Globus pallidus (tissue), 1 donor: ENCODE measurements around the gene ACTN4.
"Not testable (repeated sequence)": the region's sequence is repeated elsewhere in the genome, so short reads cannot be mapped to it uniquely, and the experiment has no call there.

ENCODE experiments used
- DNase-seq: peaks from one replicate; pipeline ENCODE4 v3.0.0-alpha.2; 2015; ENCODE audit warnings: low spot score

Gene ACTN4

DNA sequence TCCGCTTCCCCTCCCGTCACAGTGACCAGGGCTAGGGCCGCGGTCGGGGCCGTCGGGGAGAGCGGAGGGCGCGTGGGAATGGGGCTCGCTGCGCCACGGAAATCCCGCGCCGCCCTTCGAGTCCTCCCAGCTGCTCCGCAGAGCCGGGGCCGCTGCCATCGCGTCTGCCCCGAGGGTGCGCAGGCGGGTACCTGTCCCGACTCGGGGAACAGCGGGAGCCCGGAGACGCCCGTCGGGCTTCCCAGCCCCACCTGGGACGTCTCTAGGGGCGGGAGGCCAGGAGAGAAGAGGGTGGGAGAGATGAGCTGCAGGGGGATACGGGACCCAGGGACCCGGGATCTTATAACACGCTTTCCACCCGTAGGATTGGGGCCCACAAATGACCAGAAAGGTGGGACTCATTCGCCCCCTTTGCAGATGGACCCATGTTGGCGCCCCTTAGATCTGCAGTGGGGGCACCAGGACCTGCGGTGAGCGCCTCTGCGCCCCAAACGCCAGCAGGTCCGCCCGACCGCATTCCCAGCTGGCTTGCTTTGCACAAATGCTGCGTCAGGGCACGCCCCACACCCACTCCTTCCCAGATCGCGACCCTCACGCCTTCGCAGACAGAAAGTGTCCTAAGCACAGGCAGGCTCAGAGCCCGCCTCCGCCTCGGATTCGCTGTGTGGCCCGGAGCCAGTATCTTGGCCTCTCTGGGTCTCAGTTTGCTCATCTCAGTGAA lies 122.9 kb downstream of the ACTN4 start:
- not testable (repeated sequence) for DNase-seq

DNA sequence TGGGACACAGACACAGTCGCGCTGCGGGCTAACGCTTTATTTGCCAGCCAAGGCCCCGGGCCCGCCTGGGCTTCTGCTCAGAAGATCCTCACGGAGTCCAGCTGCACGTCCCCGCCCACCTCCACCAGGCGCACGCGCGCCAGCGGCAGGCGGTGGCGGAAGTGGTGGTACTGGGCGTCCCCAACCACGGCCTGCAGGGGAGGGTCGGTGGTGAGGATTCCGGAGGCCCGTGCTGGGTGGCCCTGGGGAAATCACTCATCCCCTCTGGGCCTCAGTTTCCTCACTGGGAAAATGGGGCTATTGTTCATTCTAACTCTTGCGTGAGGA lies 123.5 kb downstream of the ACTN4 start:
- not testable (repeated sequence) for DNase-seq

DNA sequence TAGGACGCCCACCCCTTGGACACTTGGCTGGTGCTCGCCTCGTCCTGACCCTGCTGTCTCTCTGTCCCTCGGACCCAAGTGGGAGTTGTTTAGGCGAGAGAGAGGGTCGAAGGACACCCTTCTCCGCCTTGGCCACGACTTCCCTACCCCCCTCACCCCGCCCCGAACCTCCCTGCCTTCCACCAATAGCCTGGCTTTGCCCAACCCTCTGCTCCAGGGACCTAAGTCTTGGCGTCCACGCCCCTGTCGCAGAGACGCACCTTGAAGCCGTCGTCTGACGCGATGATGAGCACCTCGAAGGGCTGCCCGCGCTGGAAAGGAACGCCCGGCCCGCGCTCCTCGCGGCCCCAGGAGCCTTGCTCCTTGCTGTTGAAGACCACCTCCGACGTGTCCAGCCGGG lies 124.1 kb downstream of the ACTN4 start:
- not testable (repeated sequence) for DNase-seq

DNA sequence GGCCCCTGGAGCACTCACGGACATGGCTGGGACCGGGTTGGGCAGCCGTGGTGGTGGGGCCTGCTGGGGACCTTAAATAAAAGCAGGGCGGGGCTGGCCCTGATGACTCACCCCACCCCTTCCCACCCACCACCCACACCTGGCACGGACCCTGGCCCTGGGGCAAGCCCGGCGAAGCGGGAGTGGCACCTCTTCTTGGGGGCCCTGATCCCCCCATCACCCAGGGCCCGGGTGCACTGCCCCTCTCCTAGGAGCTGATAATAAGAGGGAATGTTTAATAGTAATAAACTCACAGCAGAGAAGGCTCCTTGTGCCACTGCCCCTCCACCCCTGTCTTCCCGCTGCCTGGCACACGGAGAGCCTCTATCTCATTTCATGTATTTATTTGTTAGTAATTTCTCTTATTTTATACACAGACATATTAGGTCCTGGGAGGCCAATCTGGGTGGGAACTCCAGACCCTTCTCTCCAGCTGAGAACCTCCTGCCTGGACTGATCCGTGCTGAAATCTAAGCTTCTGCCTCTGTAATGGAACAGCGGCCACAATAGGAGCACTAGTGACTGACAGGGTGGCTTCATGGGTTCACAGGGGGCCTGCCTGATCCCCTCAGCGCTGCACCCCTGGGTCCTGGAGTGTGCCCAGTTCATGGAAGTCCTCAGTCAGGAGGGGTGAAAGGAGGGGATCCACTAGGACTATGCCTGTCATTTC lies 126.2 kb downstream of the ACTN4 start, which contains the start of gene LGALS7:
TSS of gene LGALS7 (minus strand) at position 49 of the 709 bp plus-strand sequence. CDS start at position 24, 25 bp downstream.
- DNase-seq, result no peak

DNA sequence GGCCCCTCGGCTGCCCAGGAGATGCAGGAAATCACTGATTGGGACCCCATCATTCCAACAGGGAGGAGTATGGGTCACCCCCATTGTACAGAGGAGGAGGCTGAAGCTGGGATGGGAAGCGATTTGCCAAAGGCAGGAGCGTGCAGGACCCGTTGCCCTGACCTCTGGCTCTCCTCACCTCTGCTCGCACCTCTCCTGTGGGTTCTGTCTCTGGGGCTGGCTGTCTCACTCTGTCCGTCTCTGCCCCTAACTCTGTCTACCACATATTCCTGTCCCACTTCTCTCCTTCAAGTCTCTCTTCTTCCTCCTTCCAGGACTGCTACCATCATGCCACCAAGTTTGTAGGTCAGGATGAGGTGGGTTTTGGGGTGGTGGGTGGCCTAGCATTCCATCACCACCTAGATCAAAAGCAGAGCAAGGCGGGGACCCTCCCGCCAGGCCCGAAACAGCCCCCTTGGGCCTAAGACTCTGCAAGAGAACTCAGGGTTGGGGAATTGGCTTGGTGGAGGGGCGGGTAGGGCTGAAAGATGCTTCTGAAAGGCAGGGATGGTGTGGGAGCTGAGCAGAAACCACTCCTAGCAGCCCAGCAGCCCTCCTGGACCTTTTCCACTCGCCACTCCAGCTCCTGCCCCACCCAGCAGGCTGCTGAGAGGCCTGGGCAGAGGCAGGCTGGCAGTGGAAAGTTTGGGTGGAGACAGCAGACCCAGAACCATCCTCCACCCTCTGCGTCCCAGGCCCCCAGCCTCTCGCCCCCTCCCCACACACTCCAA lies 126.9 kb downstream of the ACTN4 start:
- no peak for DNase-seq

DNA sequence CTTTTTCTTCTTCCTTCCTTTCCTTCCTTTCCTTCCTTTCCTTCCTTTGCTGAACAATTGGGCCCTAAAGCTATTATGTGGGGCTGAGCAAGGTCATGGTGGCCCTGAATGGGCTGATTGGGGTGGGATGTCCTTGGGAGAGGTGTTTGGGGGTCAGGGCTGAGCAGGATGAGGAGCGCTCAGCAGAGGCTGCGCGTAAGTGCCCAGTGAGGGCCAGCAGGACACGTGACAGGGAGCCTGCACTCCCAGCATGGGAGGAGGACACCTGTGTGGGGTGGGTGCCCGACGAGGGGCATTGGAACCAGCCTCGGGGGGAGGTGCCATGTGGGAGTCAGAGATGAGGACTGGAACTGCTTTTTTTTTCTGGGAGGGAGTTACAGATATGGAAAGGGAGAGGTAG lies 131.3 kb downstream of the ACTN4 start:
- no peak for DNase-seq

DNA sequence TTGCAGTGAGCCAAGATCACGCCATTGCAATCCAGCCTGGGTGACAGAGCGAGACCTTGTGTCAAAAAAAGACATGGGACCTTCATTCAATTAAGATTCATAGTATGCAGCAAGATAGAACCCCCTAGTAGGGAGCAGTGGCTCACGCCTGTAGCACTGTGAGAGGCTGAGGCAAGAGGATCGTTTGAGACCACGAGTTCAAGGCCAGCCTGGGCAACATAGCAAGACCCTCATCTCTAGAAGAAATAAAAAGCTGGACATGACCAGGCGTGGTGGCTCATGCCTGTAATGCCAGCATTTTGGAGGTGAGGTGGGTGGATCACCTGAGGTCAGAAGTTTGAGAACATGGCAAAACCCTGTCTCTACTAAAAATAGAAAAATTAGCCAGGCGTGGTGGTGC lies 133.0 kb downstream of the ACTN4 start:
- no peak for DNase-seq

DNA sequence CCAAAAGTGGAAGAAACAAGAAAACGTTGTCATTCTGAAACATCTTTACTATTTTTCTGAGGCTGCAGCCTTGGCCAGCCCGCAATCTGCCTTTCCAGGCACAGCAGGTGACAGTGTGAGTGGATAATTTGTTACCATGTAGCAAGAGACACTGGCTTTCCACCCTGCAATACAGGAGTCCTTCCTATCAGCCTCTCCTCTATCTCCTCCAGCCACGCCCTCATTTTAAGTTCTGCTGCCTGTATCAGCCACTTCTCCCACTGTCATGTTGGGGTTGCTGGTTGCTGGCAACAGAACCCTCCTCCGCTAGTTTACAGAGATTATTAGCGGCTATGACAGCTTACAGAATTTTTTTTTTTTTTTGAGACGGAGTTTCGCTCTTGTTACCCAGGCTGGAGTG lies 133.6 kb downstream of the ACTN4 start:
- DNase-seq, result no peak
